Liver (tissue), 9 donors: ENCODE measurements around the gene CYBA. TPM values are rescaled to one million over a fixed set of nuclear protein-coding genes. Genes with fewer than 3 reads are reported as not detected.

Experiments used
- DNase-seq: peaks from one replicate; pipeline ENCODE4 v3.0.0-alpha.2; 2017; ENCODE audit warnings: low spot score
- H3K27ac ChIP-seq, 2 donors: one replicate each; pipeline ENCODE4 v1.7.0; 2013; ENCODE audit warnings: inconsistent platforms in 2 of 2, low read length in 2 of 2, control low read depth in 1 of 2, low read depth in 1 of 2, mild to moderate bottlenecking in 1 of 2
- H3K27me3 ChIP-seq, 4 donors: one replicate each; pipeline versions ENCODE4 v1.6.1 to v1.7.0; 2013; ENCODE audit warnings: low read length in 3 of 4, inconsistent platforms in 1 of 4, mild to moderate bottlenecking in 1 of 4, moderate library complexity in 1 of 4; ENCODE audit not compliant: control insufficient read depth in 4 of 4, insufficient read depth in 4 of 4
- H3K36me3 ChIP-seq, 4 donors: one replicate each; pipeline versions ENCODE4 v1.6.1 to v1.7.0; 2013; ENCODE audit warnings: low read length in 3 of 4, mild to moderate bottlenecking in 3 of 4, low read depth in 1 of 4, moderate library complexity in 1 of 4; ENCODE audit not compliant: control insufficient read depth in 4 of 4, insufficient read depth in 3 of 4
- H3K4me1 ChIP-seq, 4 donors: one replicate each; pipeline versions ENCODE4 v1.6.1 to v1.7.0; 2013; ENCODE audit warnings: low read length in 3 of 4, mild to moderate bottlenecking in 3 of 4, moderate library complexity in 1 of 4; ENCODE audit not compliant: control insufficient read depth in 4 of 4, insufficient read depth in 4 of 4
- H3K4me3 ChIP-seq, 3 donors: one replicate each; pipeline versions ENCODE4 v1.6.1 to v1.7.0; 2013; ENCODE audit warnings: low read length in 3 of 3, control low read depth in 1 of 3, low read depth in 1 of 3, mild to moderate bottlenecking in 1 of 3
- H3K9ac ChIP-seq, 2 donors: one replicate each; pipeline ENCODE4 v1.7.0; 2013; ENCODE audit warnings: low read length in 2 of 2, mild to moderate bottlenecking in 2 of 2, moderate library complexity in 2 of 2, control low read depth in 1 of 2, low read depth in 1 of 2
- H3K9me3 ChIP-seq, 4 donors: one replicate each; pipeline versions ENCODE4 v1.6.1 to v1.7.0; 2013; ENCODE audit warnings: low read length in 3 of 4; ENCODE audit not compliant: control insufficient read depth in 4 of 4
- ATF3 ChIP-seq: IDR thresholded peaks from 2 replicates; pipeline ENCODE4 v1.6.1; 2016; ENCODE audit warnings: antibody characterized with exemption
- EGR1 ChIP-seq, 2 donors: IDR thresholded peaks; 2 replicates each; pipeline ENCODE4 v1.6.1; 2016 to 2018; ENCODE audit warnings: antibody characterized with exemption in 2 of 2, low read depth in 2 of 2
- FOXA1 ChIP-seq: IDR thresholded peaks from 2 replicates; pipeline ENCODE4 v1.6.1; 2016; ENCODE audit warnings: antibody characterized with exemption
- FOXA2 ChIP-seq: IDR thresholded peaks from 2 replicates; pipeline ENCODE4 v1.6.1; 2016; ENCODE audit warnings: antibody characterized with exemption
- GABPA ChIP-seq, 2 donors: IDR thresholded peaks in 1 of 2; conservative IDR thresholded peaks in 1 of 2; 2 replicates each; pipeline ENCODE4 v1.6.1; 2016; ENCODE audit warnings: antibody characterized with exemption in 2 of 2, mild to moderate bottlenecking in 1 of 2, moderate library complexity in 1 of 2
- HNF4A ChIP-seq, 2 donors: conservative IDR thresholded peaks; 2 replicates each; pipeline ENCODE4 v1.6.1; 2016; ENCODE audit warnings: antibody characterized with exemption in 2 of 2, mild to moderate bottlenecking in 2 of 2
- HNF4G ChIP-seq: IDR thresholded peaks from 2 replicates; pipeline ENCODE4 v1.6.1; 2016; ENCODE audit warnings: antibody characterized with exemption
- MAX ChIP-seq: IDR thresholded peaks from 2 replicates; pipeline ENCODE4 v1.6.1; 2016; ENCODE audit warnings: antibody characterized with exemption
- NR2F2 ChIP-seq: IDR thresholded peaks from 2 replicates; pipeline ENCODE4 v1.6.1; 2016; ENCODE audit warnings: antibody characterized with exemption
- RAD21 ChIP-seq, 2 donors: IDR thresholded peaks; 2 replicates each; pipeline ENCODE4 v1.6.1; 2016; ENCODE audit warnings: antibody characterized with exemption in 2 of 2, mild to moderate bottlenecking in 2 of 2
- REST ChIP-seq: IDR thresholded peaks from 2 replicates; pipeline ENCODE4 v1.6.1; 2016; ENCODE audit warnings: antibody characterized with exemption, mild to moderate bottlenecking
- RXRA ChIP-seq, 2 donors: IDR thresholded peaks; 2 replicates each; pipeline ENCODE4 v1.6.1; 2017 to 2018; ENCODE audit warnings: antibody characterized with exemption in 2 of 2, mild to moderate bottlenecking in 1 of 2
- SP1 ChIP-seq: IDR thresholded peaks from 2 replicates; pipeline ENCODE4 v1.6.1; 2018; ENCODE audit warnings: antibody characterized with exemption, mild to moderate bottlenecking
- TAF1 ChIP-seq: conservative IDR thresholded peaks from 2 replicates; pipeline ENCODE4 v1.6.1; 2016; ENCODE audit warnings: antibody characterized with exemption, mild to moderate bottlenecking
- YY1 ChIP-seq: IDR thresholded peaks from 2 replicates; pipeline ENCODE4 v1.6.1; 2016; ENCODE audit warnings: antibody characterized with exemption, mild to moderate bottlenecking
- ZBTB33 ChIP-seq: IDR thresholded peaks from 2 replicates; pipeline ENCODE4 v1.6.1; 2016; ENCODE audit warnings: antibody characterized with exemption
- WGBS: extraction: QIAGEN DNeasy Blood & Tissue Kit; methylation state at CpG from one replicate; pipeline ENCODE4 v1.1.7; 2013; 5-methylcytosine and 5-hydroxymethylcytosine counted together
- polyA plus RNA-seq, 2 donors: library from polyadenylated mRNA; stranded (reverse) in 1 of 2; unstranded in 1 of 2; fragments of 200-250 nt in 1 of 2; fragments of >200 nt in 1 of 2; fragmentation: Nextera tagmentation in 1 of 2; extraction: Ambion mirVana in 1 of 2; gene quantifications; one replicate each; pipeline versions ENCODE4 v1.2.1 to v1.2.3, GENCODE V29; 2013 to 2015
- total RNA-seq, 2 donors: library from RNA; depleted of rRNA; stranded (reverse); fragments of >200 nt; gene quantifications; one replicate each; pipeline ENCODE4 v1.2.3, GENCODE V29; 2014
- donor health status: healthy.
- donor health status: healthy.
- donor health status: healthy.
- donor health status: healthy.
- donor health status: healthy.

The CYBA gene
- total and polyA plus RNA-seq, 4 donors, result 39.0 to 217 (median 52.6) TPM

GRCh38 chr16:88640039-88640495 is 10.8 kb downstream of the CYBA start (continued):
- TF ChIP-seq GABPA (IDR thresholded peaks at IDR 0.05 in 1 of 2, conservative IDR thresholded peaks at IDR 0.05 in 1 of 2), result no peak
- TF ChIP-seq ATF3, result no peak
- TF ChIP-seq RAD21 (IDR thresholded peaks at IDR 0.05), result no peak
- no peak for TF ChIP-seq FOXA1
- no peak for TF ChIP-seq ZBTB33

- no peaks in the 10 kb centered on the region for H3K9me3 ChIP-seq
- H3K9ac ChIP-seq, result no peak overlapping the region
- WGBS, result 31% methylated on average over 45 of the region's 45 CpGs
- TF ChIP-seq FOXA2 (no peak), MAX (no peak), REST (no peak), RXRA (IDR thresholded peaks at IDR 0.05) (no peak), ZBTB33 (no peak), HNF4A (conservative IDR thresholded peaks at IDR 0.05) (no peak), YY1 (no peak), EGR1 (IDR thresholded peaks at IDR 0.05; ENCODE audit: low read depth in 2 of 2) (no peak), HNF4G (no peak), SP1 (no peak), ATF3 (no peak), NR2F2 (no peak), RAD21 (IDR thresholded peaks at IDR 0.05) (no peak), TAF1 (no peak), GABPA (IDR thresholded peaks at IDR 0.05 in 1 of 2, conservative IDR thresholded peaks at IDR 0.05 in 1 of 2) (no peak), FOXA1 (no peak)
- H3K36me3 ChIP-seq, result no peaks in the 10 kb centered on the region
- no peak overlapping the region for H3K27ac ChIP-seq
- peaks cover 0 to 3% (median under 1%) of the 10 kb centered on the region in 4 donors for H3K27me3 ChIP-seq
- H3K4me1 ChIP-seq, result no peaks in the 10 kb centered on the region
- no peak for DNase-seq
- no peak overlapping the region for H3K4me3 ChIP-seq
Measured at GRCh38 chr16:88639231-88640038, 11.4 kb downstream of the CYBA start.
